Naive thymus-derived CD4-positive, alpha-beta T cell (primary cell): ENCODE data around the gene MBP. TPM values are rescaled to one million over a fixed set of nuclear protein-coding genes. Genes with fewer than 3 reads are reported as not detected.
A peak's percentile ranks its signal among the peaks of the same experiment; 100 is the strongest.
"Not testable (repeated sequence)": the region's sequence is repeated elsewhere in the genome, so short reads cannot be mapped to it uniquely, and the experiment has no call there.

Experiments
- ATAC-seq: fragments of 150-1000 bp; cut with Tn5 transposase; 2 replicates; pipeline ENCODE4 v1.10.0; 2021; ENCODE audit warnings: mild to moderate bottlenecking, moderate library complexity
- CTCF ChIA-PET: fragments of 350-600 bp; sonication (Branson Sonifier 250); formaldehyde crosslinking; loops from one replicate; lab custom pipeline; 2021; ENCODE audit warnings: antibody characterized with exemption; lab: Charles Lee
- POLR2A ChIA-PET: fragments of 350-600 bp; sonication (Branson Sonifier 250); formaldehyde crosslinking; loops from one replicate; lab custom pipeline; 2021; ENCODE audit warnings: antibody characterized with exemption, inconsistent platforms; lab: Charles Lee
- DNase-seq, 9 donors: peaks; one replicate each; pipeline versions ENCODE4 v3.0.0 to v3.0.0-alpha.2; 2020 to 2022; ENCODE audit warnings: mixed read lengths in 1 of 9
- H3K27ac ChIP-seq: one replicate; pipeline ENCODE4 v1.7.0; 2013; ENCODE audit warnings: mild to moderate bottlenecking, low read depth, low read length, moderate library complexity
- H3K27me3 ChIP-seq, 2 donors: one replicate each; pipeline ENCODE4 v1.7.0; 2013; ENCODE audit warnings: low read length in 2 of 2, mild to moderate bottlenecking in 2 of 2, moderate library complexity in 2 of 2; ENCODE audit not compliant: control insufficient read depth in 2 of 2, insufficient read depth in 2 of 2
- H3K36me3 ChIP-seq, 3 experiments: 1 replicate in 2 of 3; 2 replicates in 1 of 3; pipeline ENCODE4 v1.7.0; 2013; ENCODE audit warnings: low read length in 3 of 3, mild to moderate bottlenecking in 3 of 3, moderate library complexity in 1 of 3; ENCODE audit not compliant: insufficient read depth in 3 of 3, control insufficient read depth in 2 of 3
- H3K4me1 ChIP-seq, 2 donors: one replicate each; pipeline ENCODE4 v1.7.0; 2013; ENCODE audit warnings: low read length in 2 of 2, mild to moderate bottlenecking in 2 of 2, moderate library complexity in 1 of 2; ENCODE audit not compliant: control insufficient read depth in 2 of 2, insufficient read depth in 2 of 2
- H3K4me3 ChIP-seq: 2 replicates; pipeline ENCODE4 v1.7.0; 2013; ENCODE audit warnings: mild to moderate bottlenecking, low read length
- H3K9me3 ChIP-seq, 3 experiments: 1 replicate in 2 of 3; 2 replicates in 1 of 3; pipeline ENCODE4 v1.7.0; 2013; ENCODE audit warnings: low read length in 3 of 3; ENCODE audit not compliant: control insufficient read depth in 2 of 3
- H3K27ac Mint-ChIP-seq, 9 donors: one replicate each; pipeline ENCODE4 v1.8.0; 2020 to 2022; ENCODE audit warnings: mixed read lengths in 9 of 9, mild to moderate bottlenecking in 8 of 9, moderate library complexity in 5 of 9, inconsistent platforms in 2 of 9
- H3K27me3 Mint-ChIP-seq, 5 donors: one replicate each; pipeline ENCODE4 v1.8.0; 2021 to 2022; ENCODE audit warnings: mixed read lengths in 5 of 5, mild to moderate bottlenecking in 1 of 5
- H3K36me3 Mint-ChIP-seq, 5 donors: one replicate each; pipeline ENCODE4 v1.8.0; 2020 to 2022; ENCODE audit warnings: mixed read lengths in 5 of 5, mild to moderate bottlenecking in 3 of 5, inconsistent platforms in 1 of 5
- H3K4me1 Mint-ChIP-seq, 7 donors: one replicate each; pipeline ENCODE4 v1.8.0; 2020 to 2022; ENCODE audit warnings: mixed read lengths in 7 of 7, mild to moderate bottlenecking in 3 of 7, inconsistent platforms in 1 of 7
- H3K4me3 Mint-ChIP-seq, 10 donors: one replicate each; pipeline ENCODE4 v1.8.0; 2020 to 2022; ENCODE audit warnings: mild to moderate bottlenecking in 10 of 10, mixed read lengths in 10 of 10, moderate library complexity in 6 of 10, inconsistent platforms in 2 of 10
- H3K9me3 Mint-ChIP-seq, 11 donors: one replicate each; pipeline ENCODE4 v1.8.0; 2020 to 2022; ENCODE audit warnings: mixed read lengths in 11 of 11, mild to moderate bottlenecking in 4 of 11, inconsistent platforms in 1 of 11, moderate library complexity in 1 of 11
- intact Hi-C, 2 donors: fragments of 100-400 bp; cut with micrococcal nuclease; formaldehyde crosslinking; loops; one replicate each; pipeline ENCODE4 v1.15.1; 2023
- polyA plus RNA-seq, 2 donors: library from polyadenylated mRNA; unstranded; fragments of 300-500 nt; fragmentation: Illumina TruSeq; gene quantifications; one replicate each; pipeline ENCODE4 v1.2.3, GENCODE V29; 2021
- total RNA-seq, 6 experiments: library from RNA in 5 of 6; stranded (reverse) in 5 of 6; gene quantifications; 1 replicate in 5 of 6; 2 replicates in 1 of 6; pipeline ENCODE4 v1.2.3 and lab custom pipeline; 2021 to 2026

MBP gene
- total and polyA plus RNA-seq, 7 experiments from 2014 or later: 88.3 to 152 (median 107) TPM

GRCh38 chr18:76953583-76954233, 178.9 kb downstream of the MBP start:
- Mint-ChIP-seq H3K27me3 (no peaks in the 10 kb centered on the region), H3K4me3 (no peak overlapping the region), H3K9me3 (no peaks in the 10 kb centered on the region), H3K27ac (peak overlapping the region in 1 of 9 donors; percentile 62), H3K36me3 (peaks cover 7 to 71% (median 25%) of the 10 kb centered on the region in 5 donors), H3K4me1 (peaks cover under 1 to 29% (median 3%) of the 10 kb centered on the region in 7 donors)
- ATAC-seq (no peak), DNase-seq (no peak)
- intact Hi-C loops: no loop called here
- Histone ChIP-seq H3K9me3 (no peaks in the 10 kb centered on the region), H3K4me1 (no peaks in the 10 kb centered on the region), H3K4me3 (no peak overlapping the region), H3K27me3 (no peaks in the 10 kb centered on the region), H3K36me3 (peaks cover 0 to 65% (median 5%) of the 10 kb centered on the region in 3 experiments), H3K27ac (no peak overlapping the region)
- ChIA-PET POLR2A (interaction anchor here (0.6 kb wide), 1 partner anchor 14 kb away, joined by 4 read pairs; no protein-coding TSS in a partner anchor), CTCF (no interaction called here)

GRCh38 chr18:76953156-76953555, 179.4 kb downstream of the MBP start:
- no peak overlapping the region for H3K27ac ChIP-seq
- peaks cover 0 to 64% (median 5%) of the 10 kb centered on the region in 3 experiments for H3K36me3 ChIP-seq
- Mint-ChIP-seq H3K4me3 (no peak overlapping the region), H3K36me3 (peaks cover 12 to 73% (median 30%) of the 10 kb centered on the region in 5 donors), H3K9me3 (no peaks in the 10 kb centered on the region), H3K27ac (peak overlapping the region in 2 of 9 donors; percentile 42 to 62), H3K4me1 (peaks cover 6 to 35% (median 9%) of the 10 kb centered on the region in 7 donors), H3K27me3 (no peaks in the 10 kb centered on the region)
- DNase-seq: no peak
- ChIA-PET POLR2A (no interaction called here), CTCF (no interaction called here)
- ATAC-seq: no peak
- intact Hi-C loops: no loop called here
- H3K9me3 ChIP-seq: no peaks in the 10 kb centered on the region
- no peaks in the 10 kb centered on the region for H3K27me3 ChIP-seq
- H3K4me3 ChIP-seq: no peak overlapping the region
- H3K4me1 ChIP-seq: no peaks in the 10 kb centered on the region

GRCh38 chr18:76952747-76953146, 179.8 kb downstream of the MBP start:
- Histone ChIP-seq H3K4me3 (no peak overlapping the region), H3K27me3 (no peaks in the 10 kb centered on the region), H3K4me1 (no peaks in the 10 kb centered on the region), H3K27ac (no peak overlapping the region), H3K9me3 (no peaks in the 10 kb centered on the region), H3K36me3 (peaks cover 0 to 59% (median 5%) of the 10 kb centered on the region in 3 experiments)
- Mint-ChIP-seq H3K27ac (peak overlapping the region in 1 of 9 donors; percentile 42), H3K4me3 (no peak overlapping the region), H3K4me1 (peaks cover 10 to 35% (median 13%) of the 10 kb centered on the region in 7 donors), H3K9me3 (no peaks in the 10 kb centered on the region), H3K27me3 (no peaks in the 10 kb centered on the region), H3K36me3 (peaks cover 13 to 73% (median 33%) of the 10 kb centered on the region in 5 donors)
- no peak for DNase-seq
- CTCF ChIA-PET: no interaction called here
- no peak for ATAC-seq
- POLR2A ChIA-PET: no interaction called here
- intact Hi-C loops: no loop called here

- peaks cover 0 to 1% (median 0%) of the 10 kb centered on the region in 11 donors for H3K9me3 Mint-ChIP-seq
- intact Hi-C loops: no loop called here
- Histone ChIP-seq H3K36me3 (peaks cover 0 to 57% (median 0%) of the 10 kb centered on the region in 3 experiments), H3K27ac (no peak overlapping the region), H3K4me1 (peaks cover 0 to 3% of the 10 kb centered on the region in 2 donors), H3K9me3 (no peaks in the 10 kb centered on the region), H3K27me3 (no peaks in the 10 kb centered on the region), H3K4me3 (no peak overlapping the region)
- H3K36me3 Mint-ChIP-seq: peaks cover 13 to 73% (median 38%) of the 10 kb centered on the region in 5 donors
- POLR2A ChIA-PET: no interaction called here
- no peaks in the 10 kb centered on the region for H3K27me3 Mint-ChIP-seq
- H3K4me1 Mint-ChIP-seq: peaks cover 14 to 32% (median 21%) of the 10 kb centered on the region in 7 donors
- CTCF ChIA-PET: no interaction called here
- no peak overlapping the region for H3K4me3 Mint-ChIP-seq
- DNase-seq (no peak), ATAC-seq (no peak)
- peak overlapping the region in 2 of 9 donors; percentile 26 to 62 for H3K27ac Mint-ChIP-seq
Measured at GRCh38 chr18:76951456-76952247, 180.9 kb downstream of the MBP start.

GRCh38 chr18:76948345-76948744, 184.2 kb downstream of the MBP start:
- no peak overlapping the region for H3K4me3 ChIP-seq
- H3K36me3 ChIP-seq: peaks cover 0 to 41% (median 0%) of the 10 kb centered on the region in 3 experiments
- DNase-seq (no peak), ATAC-seq (no peak)
- POLR2A ChIA-PET: no interaction called here
- peaks cover 0 to 3% of the 10 kb centered on the region in 2 donors for H3K4me1 ChIP-seq
- H3K27ac Mint-ChIP-seq: peak overlapping the region in 3 of 9 donors; percentile 16 to 55 (median 46)
- H3K27me3 ChIP-seq: no peaks in the 10 kb centered on the region
- no peaks in the 10 kb centered on the region for H3K27me3 Mint-ChIP-seq
- peaks cover 14 to 39% (median 23%) of the 10 kb centered on the region in 7 donors for H3K4me1 Mint-ChIP-seq
- H3K9me3 ChIP-seq: no peaks in the 10 kb centered on the region
- H3K9me3 Mint-ChIP-seq: peaks cover 0 to 16% (median 3%) of the 10 kb centered on the region in 11 donors
- no peak overlapping the region for H3K27ac ChIP-seq
- H3K36me3 Mint-ChIP-seq: peaks cover 18 to 82% (median 52%) of the 10 kb centered on the region in 5 donors
- intact Hi-C loops: no loop called here
- CTCF ChIA-PET: no interaction called here
- H3K4me3 Mint-ChIP-seq: peak overlapping the region in 5 of 10 donors; percentile 6 to 53 (median 37)

GRCh38 chr18:76944346-76944745, 188.2 kb downstream of the MBP start:
- H3K27me3 ChIP-seq, H3K27ac Mint-ChIP-seq, POLR2A ChIA-PET, DNase-seq, CTCF ChIA-PET, ATAC-seq, intact Hi-C loops, H3K4me1 ChIP-seq, H3K27me3 Mint-ChIP-seq, H3K27ac ChIP-seq, H3K4me3 Mint-ChIP-seq, H3K9me3 ChIP-seq, H3K4me3 ChIP-seq: not testable (repeated sequence)
- peaks cover 13 to 70% (median 41%) of the 10 kb centered on the region in 5 donors for H3K36me3 Mint-ChIP-seq
- H3K9me3 Mint-ChIP-seq: peaks cover 0 to 16% (median 3%) of the 10 kb centered on the region in 11 donors
- H3K36me3 ChIP-seq: peaks cover 0 to 19% (median 0%) of the 10 kb centered on the region in 3 experiments
- H3K4me1 Mint-ChIP-seq: peaks cover 9 to 25% (median 20%) of the 10 kb centered on the region in 7 donors
